HG02943 (cell line): ENCODE results near the gene ANK3.
"Not testable (repeated sequence)": the region's sequence is repeated elsewhere in the genome, so short reads cannot be mapped to it uniquely, and the experiment has no call there.

Source experiments
- ATAC-seq: cut with Tn5 transposase; IDR thresholded peaks from one replicate; pipeline ENCODE4 v1.9.1; 2021; ENCODE audit warnings: mild to moderate bottlenecking, low read depth, moderate library complexity; ENCODE audit not compliant: unreplicated experiment

ANK3 gene

DNA sequence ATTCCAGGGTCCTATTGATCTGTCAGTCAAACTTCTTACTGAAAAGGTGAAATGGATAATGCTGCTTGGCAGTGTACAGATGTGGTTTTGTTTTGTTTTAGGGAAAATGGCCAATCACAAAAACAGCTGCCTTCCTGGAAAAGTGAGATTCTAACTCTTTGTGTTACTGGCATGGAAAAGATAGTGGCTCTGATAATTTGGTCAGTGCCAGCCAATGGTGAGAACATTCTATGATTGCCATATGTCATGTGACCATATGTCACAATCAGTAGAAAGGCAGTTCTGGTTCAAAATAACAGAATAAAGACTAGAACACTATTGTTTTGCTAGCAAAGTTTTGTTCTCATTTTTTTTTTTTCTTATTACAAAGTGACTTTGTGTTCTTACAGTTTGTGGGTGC is 344.1 kb downstream of the ANK3 start:
- no peak for ATAC-seq

DNA sequence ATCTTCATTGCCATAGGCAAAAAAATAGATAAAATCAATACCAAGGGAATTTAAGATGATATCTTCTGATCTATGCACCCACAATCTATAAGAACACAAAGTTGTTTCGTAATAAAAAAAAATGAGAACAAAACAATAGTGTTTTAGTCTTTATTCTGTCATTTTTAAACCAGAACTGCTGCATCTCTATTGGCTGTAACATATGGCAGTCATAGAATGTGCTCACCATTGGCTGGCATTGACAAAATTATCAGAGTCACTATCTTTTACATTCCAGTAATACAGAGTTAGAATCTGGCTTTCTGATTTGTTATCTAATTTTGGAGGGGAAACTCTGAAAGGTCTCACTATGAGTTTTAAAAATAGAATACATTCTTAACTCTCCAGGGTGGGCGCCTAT is 344.7 kb downstream of the ANK3 start:
- ATAC-seq: no peak

DNA sequence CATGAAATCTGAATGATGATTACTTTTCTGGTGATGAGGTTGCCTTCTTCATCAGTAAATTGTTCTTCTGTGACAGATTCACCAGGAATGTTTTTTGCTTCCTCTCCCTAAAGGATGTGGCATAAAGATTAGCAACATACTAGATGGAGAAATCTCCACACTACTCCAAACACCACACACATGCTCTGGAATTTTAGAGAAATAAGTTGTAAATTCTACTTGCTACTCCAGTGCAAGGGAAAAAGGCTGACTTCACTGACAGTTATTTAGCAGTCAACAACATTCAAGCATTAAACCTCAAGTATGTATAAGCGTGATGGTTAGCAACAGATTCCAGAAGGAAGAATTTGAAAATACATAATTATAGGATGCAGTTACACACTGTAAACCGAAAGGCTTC is 345.4 kb downstream of the ANK3 start:
- ATAC-seq: no peak

DNA sequence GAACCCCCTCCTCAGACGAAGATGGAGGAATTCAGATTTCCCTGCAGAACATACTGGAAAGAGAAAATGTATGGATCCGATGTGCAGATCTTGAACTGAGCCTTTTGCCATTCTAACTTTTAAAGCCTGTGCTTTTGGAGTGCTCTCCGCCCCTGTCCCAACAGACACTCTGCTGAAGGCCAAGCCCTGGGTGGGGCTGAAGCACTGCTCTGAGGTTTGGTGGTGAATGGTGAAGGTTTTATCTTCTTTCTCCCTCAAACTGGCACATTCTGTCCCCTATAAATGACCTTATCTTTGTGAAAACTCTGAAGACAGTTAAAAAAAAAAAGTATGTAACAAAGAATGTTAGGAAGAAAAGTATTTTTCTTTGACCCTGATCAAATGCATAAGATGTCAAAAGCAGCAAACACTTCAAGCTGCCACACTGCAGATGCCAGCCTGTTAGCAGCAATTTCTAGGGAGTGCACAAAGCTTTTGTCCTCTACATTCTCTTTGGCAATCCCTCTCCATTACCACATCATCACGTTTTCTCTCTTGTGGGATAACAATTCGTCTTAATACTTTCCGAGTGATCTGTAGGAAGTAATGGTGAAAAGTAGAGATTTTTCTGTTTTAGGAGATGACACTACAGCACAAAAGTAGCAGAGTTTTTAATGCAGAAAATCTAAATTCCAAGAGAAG is 346.0 kb downstream of the ANK3 start:
- no peak for ATAC-seq

DNA sequence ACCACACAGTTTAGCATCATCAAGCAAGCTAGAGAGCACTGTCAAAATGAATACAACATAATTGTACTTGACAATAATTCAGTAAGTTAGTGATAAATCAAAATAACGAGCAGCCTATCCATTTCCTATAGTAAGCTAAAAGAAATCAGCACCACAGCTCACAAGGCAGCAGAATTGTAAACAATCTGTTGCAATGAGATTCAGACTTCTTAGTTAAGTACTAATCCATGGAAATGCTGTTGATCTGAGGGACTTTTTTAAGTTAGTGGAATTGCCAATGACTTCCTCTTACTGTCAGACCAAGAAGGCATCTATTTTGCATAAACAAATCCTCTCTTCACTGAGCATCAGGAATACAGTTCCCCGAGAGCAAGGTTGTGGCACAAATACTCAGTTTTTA is 346.8 kb downstream of the ANK3 start:
- ATAC-seq: no peak

DNA sequence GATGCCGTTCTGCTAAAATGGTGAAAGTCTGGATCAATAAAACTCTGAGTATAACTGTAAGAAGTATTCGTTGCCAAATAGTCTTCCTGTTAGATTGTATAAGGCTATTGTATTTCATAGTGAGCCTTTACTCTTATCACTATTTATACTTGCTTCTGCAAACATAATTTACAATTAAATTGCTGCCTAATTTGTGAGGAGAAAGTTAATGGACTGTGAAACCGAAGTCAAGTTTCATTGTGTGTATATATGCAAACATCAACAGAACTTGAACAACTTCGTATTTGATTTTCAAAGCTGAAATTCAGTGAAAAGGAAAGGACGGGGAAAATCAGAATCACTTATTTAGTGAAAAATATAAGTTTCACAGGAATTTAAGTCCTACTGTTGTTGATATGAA is 347.4 kb downstream of the ANK3 start:
- ATAC-seq: no peak

DNA sequence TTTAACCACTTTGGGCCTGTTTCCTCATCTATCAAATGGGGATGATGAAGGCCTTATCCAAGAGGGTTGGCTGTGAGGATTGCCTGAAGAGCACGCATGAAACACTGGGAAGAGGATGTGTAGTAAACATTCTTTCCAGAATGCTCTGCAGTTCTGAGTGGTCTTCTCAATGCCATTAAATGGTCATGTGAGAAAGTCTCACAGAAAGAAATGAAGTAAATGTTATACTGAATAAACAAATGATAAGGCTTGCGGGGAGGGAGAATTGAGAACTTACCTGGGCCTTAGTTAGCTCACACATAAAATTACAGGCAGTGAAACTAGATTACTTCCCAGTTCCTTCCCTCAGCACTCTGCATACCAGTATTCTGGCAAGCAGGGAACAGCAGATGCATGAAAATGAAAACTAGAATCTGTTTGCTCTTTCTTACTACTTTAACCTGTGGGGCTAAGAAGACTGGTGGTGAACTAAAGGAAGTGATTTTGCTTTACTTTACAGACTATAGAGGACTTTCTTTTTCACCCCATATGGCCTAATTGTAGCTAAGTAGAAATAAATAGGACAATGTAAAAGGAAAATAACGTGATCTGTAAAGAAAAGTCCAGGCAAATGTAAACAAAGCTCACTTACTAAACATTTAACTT is 348.1 kb downstream of the ANK3 start:
- ATAC-seq: no peak

DNA sequence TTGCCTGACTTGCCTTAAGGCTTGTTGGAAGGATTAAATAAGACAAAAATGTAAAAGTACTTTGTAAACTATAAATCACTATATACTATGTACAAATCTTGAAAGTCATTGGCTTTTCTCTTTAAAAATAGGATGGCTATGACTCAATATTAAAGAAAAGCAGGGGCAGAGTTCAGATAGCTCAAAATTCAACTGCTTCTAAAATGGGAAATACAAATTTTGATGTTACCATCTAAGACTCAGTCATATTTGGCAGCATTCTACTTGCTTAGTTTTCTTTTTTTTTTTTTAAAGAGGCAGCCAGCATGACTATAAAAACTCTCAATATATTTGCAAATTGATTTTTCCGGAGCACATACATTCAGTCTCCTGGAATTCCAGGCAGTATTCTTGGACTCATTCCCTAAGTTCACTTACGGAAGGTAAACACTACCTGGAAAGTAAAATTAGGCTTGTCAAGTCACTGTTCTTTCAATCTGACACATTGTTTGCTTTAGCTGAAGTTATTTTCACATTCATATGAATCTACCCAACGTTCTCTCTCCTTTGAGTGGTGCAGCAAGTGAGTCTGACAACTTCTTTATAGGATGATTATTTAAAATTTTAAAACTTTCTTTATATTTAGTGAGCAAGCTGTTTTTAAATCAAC is 349.5 kb downstream of the ANK3 start:
- ATAC-seq: no peak

DNA sequence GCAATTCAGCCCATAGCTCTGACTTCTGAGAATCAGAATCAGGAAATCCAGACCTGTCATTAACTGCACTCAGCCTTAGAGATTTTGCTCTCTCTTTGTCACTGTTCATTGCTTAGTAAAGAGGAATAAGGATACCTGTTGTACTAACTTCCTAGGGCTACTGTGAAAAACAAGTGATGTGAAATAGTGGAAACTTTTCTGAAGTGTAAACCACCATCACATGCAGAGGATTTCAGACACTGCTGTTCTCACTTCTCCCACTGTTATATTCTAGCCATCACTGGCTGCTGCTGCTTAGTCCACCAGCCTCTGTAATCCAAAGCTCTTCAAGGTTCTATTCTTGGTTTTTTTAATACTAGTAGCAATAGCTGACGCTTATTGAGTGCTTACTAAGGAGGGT is 353.7 kb downstream of the ANK3 start:
- no peak for ATAC-seq

DNA sequence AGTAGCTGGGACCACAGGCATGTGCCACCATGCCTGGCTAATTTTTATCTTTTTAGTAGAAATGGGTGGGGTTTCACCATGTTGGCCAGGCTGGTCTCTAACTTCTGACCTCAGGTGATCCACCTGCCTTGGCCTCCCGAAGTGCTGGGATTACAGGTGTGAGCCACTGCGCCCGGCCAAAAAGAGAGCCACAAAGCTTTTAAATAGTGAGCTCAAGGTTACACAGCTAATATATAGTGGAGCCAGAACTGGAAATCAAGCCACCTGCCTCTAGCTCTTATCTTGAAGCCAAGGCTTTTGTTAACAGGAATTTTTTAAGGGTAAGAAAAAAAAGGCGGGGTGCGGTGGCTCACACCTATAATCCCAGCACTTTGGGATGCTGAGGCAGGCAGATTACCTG is 354.3 kb downstream of the ANK3 start:
- not testable (repeated sequence) for ATAC-seq

DNA sequence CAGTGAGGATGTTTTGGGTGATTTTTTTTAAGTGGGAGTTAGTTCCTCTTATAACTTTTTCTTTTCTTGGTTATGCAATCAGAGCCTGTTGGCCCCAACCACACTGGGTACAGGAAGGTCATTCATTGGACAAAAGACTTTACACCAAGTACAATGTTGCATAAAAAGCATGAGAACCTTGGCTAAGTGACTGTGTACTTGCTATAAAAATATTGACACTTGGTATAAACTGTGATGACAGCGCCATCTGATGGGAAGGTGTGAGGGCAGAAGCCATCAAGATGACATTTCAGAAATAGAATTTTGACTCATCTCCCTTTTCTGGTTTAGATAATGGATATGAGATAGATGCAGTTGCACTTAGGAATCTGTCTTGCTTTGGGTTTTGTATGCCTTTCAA is 357.0 kb downstream of the ANK3 start:
- ATAC-seq: no peak

DNA sequence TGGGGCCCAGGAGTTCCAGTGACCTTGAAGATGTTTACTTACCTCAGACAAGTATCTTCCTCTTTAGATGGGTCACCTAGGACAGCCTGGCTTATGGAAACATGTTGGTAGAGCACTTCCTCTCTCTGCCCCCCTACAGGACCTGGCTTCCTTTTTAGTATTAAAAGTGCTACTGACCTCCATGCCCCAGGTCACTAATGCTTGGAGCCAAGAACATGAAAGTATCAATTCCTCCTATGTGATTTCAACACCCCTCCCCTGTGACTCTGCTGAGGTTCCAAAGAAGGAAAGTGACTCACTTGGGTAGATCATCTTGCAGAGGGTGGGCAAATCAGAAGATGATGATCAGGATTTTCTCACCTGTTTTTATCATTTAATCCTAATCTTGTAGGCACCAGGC is 358.0 kb downstream of the ANK3 start:
- no peak for ATAC-seq

DNA sequence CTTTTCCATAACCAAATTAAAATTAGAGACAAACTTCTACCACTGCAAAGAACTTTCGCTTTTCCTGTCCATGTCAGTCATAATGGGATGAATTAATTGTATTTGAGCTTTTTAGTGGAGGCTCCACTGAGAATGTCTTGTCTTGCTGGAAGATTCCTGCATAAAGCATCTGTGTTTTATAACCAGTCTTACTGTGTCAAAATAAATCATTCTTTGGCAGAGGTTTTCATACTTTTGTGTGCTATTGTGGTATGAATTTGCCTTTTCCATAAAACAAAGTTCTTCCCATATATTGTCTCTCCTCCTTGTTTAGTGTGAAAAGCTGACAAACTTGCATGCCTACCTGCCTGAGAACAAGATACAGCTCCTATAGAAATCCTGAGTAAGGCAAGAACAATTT is 358.5 kb downstream of the ANK3 start:
- no peak for ATAC-seq

DNA sequence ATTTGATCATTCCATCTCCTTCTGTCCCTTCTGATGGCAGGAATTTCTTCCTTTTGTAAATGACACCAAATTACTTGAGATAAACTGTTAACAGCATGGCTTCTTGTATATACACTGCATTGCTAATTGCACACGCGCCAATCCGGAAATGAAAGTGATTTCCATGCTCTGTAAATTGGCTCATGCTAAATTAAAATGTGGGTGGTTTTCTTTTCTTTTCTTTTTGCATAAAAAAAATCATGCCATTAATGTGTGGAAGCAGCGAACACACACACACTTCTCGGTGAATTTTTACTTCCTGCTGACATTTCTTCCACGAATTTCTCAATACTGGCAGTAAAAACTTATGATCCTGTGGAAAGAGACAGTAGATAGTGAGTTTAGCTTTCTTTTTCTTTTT is 360.2 kb downstream of the ANK3 start:
- ATAC-seq: no peak

DNA sequence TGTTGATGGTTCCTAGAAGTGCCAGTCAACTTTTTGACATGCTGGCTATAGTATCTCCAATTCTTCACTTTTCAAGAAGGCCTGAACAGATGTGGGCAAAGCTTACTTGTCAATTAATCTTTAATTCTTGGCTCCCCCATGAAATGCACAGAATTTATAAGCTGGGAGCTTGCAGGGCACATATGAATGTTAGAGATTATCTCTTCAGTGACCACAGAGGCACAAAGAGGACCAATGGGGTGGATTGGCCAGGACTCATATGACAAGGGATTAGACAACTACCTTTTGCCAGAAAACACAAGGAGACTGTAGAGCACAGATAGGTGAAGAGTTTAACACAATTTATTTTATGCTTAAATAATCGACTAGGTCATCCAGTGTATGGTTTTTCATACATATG is 361.6 kb downstream of the ANK3 start:
- ATAC-seq: no peak

DNA sequence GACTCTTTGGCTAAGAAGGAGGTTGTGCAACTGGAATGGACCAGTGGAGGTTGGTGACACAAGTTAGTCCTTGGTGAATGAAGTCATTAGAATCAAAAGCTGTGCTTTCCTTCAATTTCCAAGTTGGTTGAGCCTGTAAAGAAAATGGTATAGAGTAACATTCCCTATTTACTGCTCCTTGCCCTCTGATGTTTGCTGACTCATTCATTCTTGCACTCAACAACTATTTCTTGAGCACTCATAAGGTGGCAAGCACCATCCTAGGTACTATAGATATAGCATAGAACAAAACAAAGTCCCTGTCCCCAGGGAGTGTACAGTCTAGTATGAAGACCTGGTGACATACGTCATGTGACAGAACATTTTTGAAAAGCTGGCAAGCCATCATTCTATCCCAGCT is 364.4 kb downstream of the ANK3 start:
- ATAC-seq: no peak

DNA sequence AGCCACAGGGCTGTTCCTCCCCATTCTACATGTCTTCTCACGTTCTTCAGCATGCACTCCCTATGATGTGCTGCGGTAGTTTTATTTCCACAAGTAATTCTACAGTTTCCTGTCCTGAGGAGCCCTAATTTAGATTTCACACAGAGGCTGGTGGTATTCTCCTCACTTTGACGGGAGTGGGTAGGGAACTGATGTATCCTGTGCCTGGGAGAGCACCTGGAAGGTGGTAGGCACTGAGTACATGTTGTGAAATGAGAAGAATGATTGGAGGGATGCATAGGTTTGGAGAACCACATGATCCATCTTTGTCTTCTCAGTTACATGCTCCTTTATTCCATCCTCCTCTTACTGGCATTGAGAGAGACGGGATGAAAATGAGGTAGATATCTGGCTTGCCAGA is 365.2 kb downstream of the ANK3 start:
- no peak for ATAC-seq

DNA sequence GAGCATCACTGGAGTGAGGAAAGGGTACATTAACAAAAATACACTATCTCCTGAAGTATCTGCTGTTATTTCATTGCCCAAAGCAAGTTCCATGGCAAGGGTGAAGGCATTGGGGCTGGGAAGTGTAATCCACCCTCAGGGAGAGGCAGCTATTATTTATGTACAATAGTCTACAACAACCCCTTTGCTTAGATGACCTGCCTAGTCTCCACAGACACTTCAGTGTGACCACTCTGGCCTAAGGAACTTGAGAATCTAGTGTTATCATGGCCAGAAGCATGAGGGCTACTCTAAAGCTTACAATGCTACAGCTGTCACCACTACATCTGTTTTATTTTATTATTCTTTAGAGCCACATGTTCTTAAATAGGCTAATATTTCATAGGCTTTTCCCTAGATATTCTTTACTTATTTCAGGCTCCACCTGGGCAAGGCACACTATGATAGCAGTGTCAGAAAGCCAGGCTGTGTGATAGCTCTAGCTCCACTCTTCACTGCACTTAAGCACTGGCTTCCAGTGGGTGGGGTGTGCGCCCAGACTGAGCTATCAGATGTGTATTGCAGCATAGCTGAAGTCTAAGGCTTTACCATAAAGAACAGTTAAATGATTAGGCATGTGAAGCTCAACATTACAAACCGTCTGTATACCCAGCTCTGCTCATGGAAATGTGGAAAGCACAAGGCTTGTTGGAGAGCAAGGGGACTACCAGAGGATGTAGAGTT is 366.4 kb downstream of the ANK3 start:
- ATAC-seq: no peak

DNA sequence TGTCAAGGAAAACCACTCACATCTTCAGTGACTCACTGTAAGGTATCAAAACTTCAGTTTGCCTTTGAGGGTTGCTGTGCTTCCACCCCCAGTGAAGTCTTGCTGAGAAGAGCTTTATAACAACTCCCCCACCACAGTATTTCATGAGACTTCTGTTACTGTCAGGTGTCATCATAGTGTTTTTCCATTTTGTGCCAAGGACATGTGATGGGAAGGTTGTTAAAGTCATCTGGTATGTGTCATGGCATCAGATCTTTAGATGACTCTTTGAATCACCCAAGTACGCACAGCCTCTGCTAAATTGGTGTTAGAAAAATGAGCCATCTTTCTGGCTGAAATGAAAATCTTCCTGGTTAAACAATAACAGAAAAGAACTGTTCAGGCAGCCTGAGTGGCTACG is 368.3 kb downstream of the ANK3 start:
- no peak for ATAC-seq

DNA sequence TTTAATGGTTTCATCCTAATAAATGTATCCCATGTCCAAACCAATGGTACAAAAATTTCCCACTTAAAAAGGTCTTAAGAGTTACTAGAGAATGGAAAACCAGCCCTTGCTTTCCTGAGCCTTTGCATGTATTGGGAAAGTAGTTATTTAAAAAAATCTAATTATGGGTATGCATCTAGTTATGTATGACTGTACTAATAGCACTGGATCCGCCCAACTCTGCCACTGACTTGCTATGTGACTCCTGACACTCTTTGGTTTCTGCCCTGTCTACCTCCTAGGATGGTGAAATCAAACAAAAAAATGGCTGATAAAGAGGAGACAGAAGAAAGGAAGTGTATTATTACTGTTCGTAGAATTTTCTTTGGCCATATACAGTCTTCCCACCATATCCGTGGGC is 372.9 kb downstream of the ANK3 start:
- ATAC-seq: no peak

DNA sequence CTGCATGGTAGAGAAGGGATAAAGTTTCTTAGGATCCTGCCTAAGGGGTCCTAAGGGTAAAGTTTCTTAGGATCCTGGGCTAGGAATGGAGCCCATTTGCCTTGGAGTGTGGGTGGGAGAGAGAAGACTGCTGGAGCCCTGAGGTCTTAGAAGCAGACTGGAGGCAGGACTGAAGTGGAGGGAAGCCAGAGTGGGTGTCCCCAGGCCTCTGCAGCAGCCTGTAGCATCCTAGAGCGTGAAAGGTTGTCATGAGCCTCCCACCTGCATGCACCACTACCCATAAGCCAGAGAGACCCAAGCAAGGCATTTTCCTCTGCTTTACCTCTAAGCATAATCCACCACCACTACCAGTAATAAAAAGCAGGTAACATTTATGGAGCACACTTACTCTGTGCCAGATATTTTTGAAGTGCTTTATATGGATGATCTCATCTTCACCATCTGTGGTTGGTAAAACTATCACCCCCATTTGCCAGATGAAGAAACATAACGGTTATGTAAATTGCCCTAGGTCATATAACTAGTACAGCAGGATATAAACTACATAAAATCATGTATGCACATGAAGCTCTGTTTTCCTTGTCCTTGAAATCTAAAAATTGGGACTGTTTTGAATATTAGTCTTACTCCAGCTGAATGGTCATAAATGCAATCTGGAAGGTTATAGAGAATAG is 379.8 kb downstream of the ANK3 start:
- no peak for ATAC-seq
